Dorsolateral prefrontal cortex (tissue), 118 donors: Measurements from ENCODE around the gene PRRT1. TPM values are rescaled to one million over a fixed set of nuclear protein-coding genes. Genes with fewer than 3 reads are reported as not detected.

ENCODE experiments used
- microRNA-seq, 43 experiments: library from miRNA; unstranded; fragments of <30 nt; microRNA quantifications; one replicate each; pipeline ENCODE4 v1.2.0, GENCODE V29; 2022
- total RNA-seq, 120 experiments: library from RNA; stranded (reverse); gene quantifications; one replicate each; pipeline versions ENCODE4 v1.2.3 to v1.2.4, GENCODE V29; 2022

The PRRT1 gene
- total RNA-seq, 120 experiments from 2014 or later = 29.0 to 121 (median 64.1) TPM

Small RNA genes lying within 50 kb of the gene (microRNA-seq; reads per million reads assigned to microRNA genes)
- gene MIR6721 = 1.7 to 34.1 (median 5.2) reads per million in 43 experiments
- gene MIR6833 = 0 to 2.4 (median 0.28) reads per million in 43 experiments

Other genes starting within 250 kb of the PRRT1 start
- 10 to 100 TPM in 15 of 120 experiments, 1 to 10 TPM in 105; 3.7 to 13.7 (median 7.6) TPM for gene ZBTB12, start 249.9 kb downstream of the PRRT1 start, total RNA-seq
- gene C2, start 224.2 kb downstream of the PRRT1 start, total RNA-seq = 10 to 100 TPM in 19 of 120 experiments, 1 to 10 TPM in 101; 3.0 to 17.0 (median 6.9) TPM
- 10 to 100 TPM in 66 of 120 experiments, 1 to 10 TPM in 54; 3.8 to 32.2 (median 10.6) TPM for gene CFB, start 205.8 kb downstream of the PRRT1 start, total RNA-seq
- gene NELFE, start 193.0 kb downstream of the PRRT1 start, total RNA-seq = 10 to 100 TPM; 28.5 to 67.8 (median 43.3) TPM
- gene SKIC2, start 192.8 kb downstream of the PRRT1 start, total RNA-seq = 100 to 1,000 TPM in 4 of 120 experiments, 10 to 100 TPM in 116; 48.6 to 115 (median 68.4) TPM
- 10 to 100 TPM; 15.3 to 38.3 (median 23.5) TPM for gene DXO, start 179.8 kb downstream of the PRRT1 start, total RNA-seq
- gene C4A, start 169.9 kb downstream of the PRRT1 start, total RNA-seq = 100 to 1,000 TPM in 73 of 120 experiments, 10 to 100 TPM in 47; 28.7 to 508 (median 110) TPM
- 100 to 1,000 TPM in 66 of 120 experiments, 10 to 100 TPM in 54; 28.9 to 432 (median 108) TPM for gene C4B, start 137.1 kb downstream of the PRRT1 start, total RNA-seq
- gene CYP21A2, start 113.5 kb downstream of the PRRT1 start, total RNA-seq = 1 to 10 TPM in 98 of 120 experiments, under 1 TPM in 20, not detected in 2; 0.34 to 9.4 (median 2.1) TPM
- gene TNXB, start 42.6 kb downstream of the PRRT1 start, total RNA-seq = 10 to 100 TPM; 10.8 to 47.8 (median 25.8) TPM
- 100 to 1,000 TPM in 8 of 120 experiments, 10 to 100 TPM in 112; 61.3 to 117 (median 80.7) TPM for gene ATF6B, start 23.7 kb downstream of the PRRT1 start, total RNA-seq
- gene FKBPL, start 21.7 kb downstream of the PRRT1 start, total RNA-seq = 1 to 10 TPM; 2.2 to 8.2 (median 5.4) TPM
- 10 to 100 TPM; 21.2 to 55.9 (median 31.2) TPM for gene PPT2, start 2.2 kb upstream of the PRRT1 start, total RNA-seq
- 10 to 100 TPM in 115 of 120 experiments, 1 to 10 TPM in 5; 8.7 to 37.5 (median 19.8) TPM for gene EGFL8, start 12.7 kb upstream of the PRRT1 start, total RNA-seq
- 100 to 1,000 TPM in 4 of 120 experiments, 10 to 100 TPM in 116; 58.7 to 102 (median 81.9) TPM for gene AGPAT1, start 24.1 kb upstream of the PRRT1 start, total RNA-seq
- gene RNF5, start 26.5 kb upstream of the PRRT1 start, total RNA-seq = 10 to 100 TPM; 34.1 to 70.5 (median 51.5) TPM
- 10 to 100 TPM in 1 of 120 experiments, 1 to 10 TPM in 119; 1.6 to 11.4 (median 5.2) TPM for gene AGER, start 32.3 kb upstream of the PRRT1 start, total RNA-seq
- 10 to 100 TPM; 42.9 to 89.4 (median 59.4) TPM for gene PBX2, start 38.3 kb upstream of the PRRT1 start, total RNA-seq
- 10 to 100 TPM in 27 of 120 experiments, 1 to 10 TPM in 92, under 1 TPM in 1; 0.87 to 23.5 (median 7.2) TPM for gene GPSM3, start 40.7 kb upstream of the PRRT1 start, total RNA-seq
- 10 to 100 TPM; 12.7 to 40.3 (median 20.8) TPM for gene NOTCH4, start 72.1 kb upstream of the PRRT1 start, total RNA-seq
- gene TSBP1, start 220.0 kb upstream of the PRRT1 start, total RNA-seq = not detected